HG03045 (cell line): Measurements from ENCODE around the gene C10orf71.

Experiments
- ATAC-seq: cut with Tn5 transposase; IDR thresholded peaks from one replicate; pipeline ENCODE4 v1.9.1; 2021; ENCODE audit warnings: mild to moderate bottlenecking, moderate library complexity; ENCODE audit not compliant: unreplicated experiment

C10orf71 gene

GRCh38 chr10:49313501-49314070 lies 14.6 kb downstream of the C10orf71 start:
- no peak for ATAC-seq

- no peak for ATAC-seq
Measured at GRCh38 chr10:49314806-49315205, 15.8 kb downstream of the C10orf71 start.

- no peak for ATAC-seq
Measured at GRCh38 chr10:49318028-49318427, 19.1 kb downstream of the C10orf71 start.

- no peak for ATAC-seq
Measured at GRCh38 chr10:49318755-49319154, 19.8 kb downstream of the C10orf71 start.

GRCh38 chr10:49319206-49319605 lies 20.2 kb downstream of the C10orf71 start:
- ATAC-seq: no peak

GRCh38 chr10:49320191-49320590 lies 21.2 kb downstream of the C10orf71 start:
- no peak for ATAC-seq

- ATAC-seq: no peak
Measured at GRCh38 chr10:49321021-49321420, 22.1 kb downstream of the C10orf71 start.

- ATAC-seq: no peak
Measured at GRCh38 chr10:49322371-49323170, 23.6 kb downstream of the C10orf71 start.

- ATAC-seq: no peak
Measured at GRCh38 chr10:49323171-49323895, 24.4 kb downstream of the C10orf71 start.

GRCh38 chr10:49323896-49324270 lies 24.9 kb downstream of the C10orf71 start:
- ATAC-seq: no peak

- ATAC-seq: no peak
Measured at GRCh38 chr10:49324711-49325110, 25.7 kb downstream of the C10orf71 start.

GRCh38 chr10:49325131-49325915 lies 26.4 kb downstream of the C10orf71 start:
- ATAC-seq: no peak

- no peak for ATAC-seq
Measured at GRCh38 chr10:49325916-49326783, 27.2 kb downstream of the C10orf71 start.

- ATAC-seq: no peak
Measured at GRCh38 chr10:49327036-49327813, 28.3 kb downstream of the C10orf71 start.

GRCh38 chr10:49328401-49329145 lies 29.6 kb downstream of the C10orf71 start:
- no peak for ATAC-seq

- no peak for ATAC-seq
Measured at GRCh38 chr10:49329146-49329505, 30.2 kb downstream of the C10orf71 start.

GRCh38 chr10:49330127-49330665 lies 31.2 kb downstream of the C10orf71 start:
- no peak for ATAC-seq

- ATAC-seq: no peak
Measured at GRCh38 chr10:49331431-49331830, 32.5 kb downstream of the C10orf71 start.

GRCh38 chr10:49332333-49332732 lies 33.4 kb downstream of the C10orf71 start:
- no peak for ATAC-seq
